GM23338 (cell line): ENCODE results near the gene NDC1. TPM values are rescaled to one million over a fixed set of nuclear protein-coding genes. Genes with fewer than 3 reads are reported as not detected.

ENCODE experiments used
- ATAC-seq: fragments of 200-7000 bp; cut with Tn5 transposase; 3 replicates; pipeline ENCODE4 v1.9.1; 2020
- DNase-seq: peaks from one replicate; pipeline ENCODE4 v3.0.0-alpha.2; 2015; ENCODE audit warnings: low spot score
- H2AFZ ChIP-seq: fragments of 200-600 bp; sonication (generic); 2 replicates; pipeline ENCODE4 v1.8.0; 2016; ENCODE audit warnings: antibody characterized with exemption, mild to moderate bottlenecking, moderate library complexity
- H3F3A ChIP-seq: fragments of 200-600 bp; sonication (generic); replicated peaks from 2 replicates; pipeline ENCODE4 v1.8.0; 2017; ENCODE audit warnings: antibody characterized with exemption, mixed run types, low read depth
- H3K27ac ChIP-seq: fragments of 200-600 bp; sonication (generic); 2 replicates; pipeline ENCODE4 v1.6.1; 2016; ENCODE audit warnings: low read depth
- H3K27me3 ChIP-seq: fragments of 200-600 bp; sonication (generic); 2 replicates; pipeline ENCODE4 v1.8.0; 2016; ENCODE audit warnings: mild to moderate bottlenecking, mixed run types, moderate library complexity; ENCODE audit not compliant: insufficient read depth
- H3K36me3 ChIP-seq: fragments of 200-600 bp; sonication (generic); 2 replicates; pipeline ENCODE4 v1.8.0; 2016; ENCODE audit warnings: mild to moderate bottlenecking; ENCODE audit not compliant: insufficient read depth
- H3K4me1 ChIP-seq: fragments of 200-600 bp; sonication (generic); 2 replicates; pipeline ENCODE4 v1.8.0; 2016; ENCODE audit warnings: mild to moderate bottlenecking, moderate library complexity; ENCODE audit not compliant: insufficient read depth
- H3K4me2 ChIP-seq: fragments of 200-600 bp; sonication (generic); 2 replicates; pipeline ENCODE4 v1.7.1; 2017; ENCODE audit warnings: mixed run types
- H3K4me3 ChIP-seq: fragments of 200-600 bp; sonication (generic); 2 replicates; pipeline ENCODE4 v1.6.1; 2016; ENCODE audit warnings: mixed run types
- H3K79me2 ChIP-seq: fragments of 200-600 bp; sonication (generic); replicated peaks from 2 replicates; pipeline ENCODE4 v1.8.0; 2017; ENCODE audit warnings: mild to moderate bottlenecking; ENCODE audit not compliant: insufficient read depth
- H3K9me2 ChIP-seq: fragments of 200-600 bp; sonication (generic); 2 replicates; pipeline ENCODE4 v1.8.0; 2017; ENCODE audit not compliant: insufficient read depth
- H4K20me1 ChIP-seq: fragments of 200-600 bp; sonication (generic); replicated peaks from 2 replicates; pipeline ENCODE4 v1.8.0; 2017; ENCODE audit warnings: mild to moderate bottlenecking; ENCODE audit not compliant: insufficient read depth
- H3K27ac Mint-ChIP-seq: 2 replicates; pipeline ENCODE4 v1.8.0; 2020; ENCODE audit warnings: inconsistent platforms, mild to moderate bottlenecking, moderate library complexity, mixed read lengths
- H3K27me3 Mint-ChIP-seq: 3 replicates; pipeline ENCODE4 v1.8.0; 2022; ENCODE audit warnings: low read depth, mild to moderate bottlenecking, moderate library complexity, mixed read lengths, inconsistent platforms; ENCODE audit not compliant: insufficient read depth, poor library complexity
- H3K36me3 Mint-ChIP-seq: 3 replicates; pipeline ENCODE4 v1.8.0; 2021; ENCODE audit warnings: low read depth, mild to moderate bottlenecking, inconsistent platforms, moderate library complexity, mixed read lengths
- H3K4me1 Mint-ChIP-seq: 3 replicates; pipeline ENCODE4 v1.8.0; 2020; ENCODE audit warnings: mild to moderate bottlenecking, inconsistent platforms, mixed read lengths
- H3K4me3 Mint-ChIP-seq: 3 replicates; pipeline ENCODE4 v1.8.0; 2021; ENCODE audit warnings: moderate library complexity, mild to moderate bottlenecking, inconsistent platforms, mixed read lengths
- H3K9me3 Mint-ChIP-seq: 3 replicates; pipeline ENCODE4 v1.8.0; 2020; ENCODE audit warnings: moderate library complexity, mild to moderate bottlenecking, inconsistent platforms, mixed read lengths
- JUNB ChIP-seq: IDR thresholded peaks from one replicate; pipeline ENCODE4 v1.6.1; 2016; ENCODE audit warnings: antibody characterized with exemption; ENCODE audit not compliant: unreplicated experiment
- NANOG ChIP-seq: IDR thresholded peaks from 2 replicates; pipeline ENCODE4 v1.6.1; 2016; ENCODE audit warnings: antibody characterized with exemption, borderline replicate concordance
- POLR2AphosphoS5 ChIP-seq: IDR thresholded peaks from 2 replicates; pipeline ENCODE4 v1.6.1; 2016; ENCODE audit warnings: antibody characterized with exemption, low read depth
- STAT1 ChIP-seq: IDR thresholded peaks from one replicate; pipeline ENCODE4 v1.6.1; 2016; ENCODE audit warnings: antibody characterized with exemption; ENCODE audit not compliant: unreplicated experiment
- ZNF114 ChIP-seq: fragments of 250-450 bp; sonication (Bioruptor Pico); IDR thresholded peaks from 2 replicates; pipeline ENCODE4 v1.5.0; 2020; ENCODE audit warnings: mild to moderate bottlenecking, moderate library complexity
- ZNF462 ChIP-seq: fragments of 250-450 bp; sonication (Bioruptor Pico); IDR thresholded peaks from 2 replicates; pipeline ENCODE4 v1.5.0; 2020; ENCODE audit warnings: mild to moderate bottlenecking, moderate library complexity
- polyA plus RNA-seq: library from polyadenylated mRNA; unstranded; fragments of >200 nt; fragmentation: Nextera tagmentation; extraction: Ambion mirVana; gene quantifications from 2 replicates; pipeline ENCODE4 v1.2.1, GENCODE V29; 2016
- total RNA-seq: library from RNA; depleted of rRNA; stranded (reverse); fragments of >200 nt; shearing (Covaris generic); gene quantifications from 2 replicates; pipeline ENCODE4 v1.2.3, GENCODE V29; 2014
- TF ChIP-seq, protein P1 (sequence below), 2 experiments: fragments of 200-600 bp in 1 of 2; sonication (generic) in 1 of 2; conservative IDR thresholded peaks; 2 replicates each; pipeline versions ENCODE4 v1.5.1 to v1.6.1; 2016 to 2017; ENCODE audit warnings: antibody characterized with exemption in 2 of 2, low read depth in 2 of 2, mild to moderate bottlenecking in 2 of 2, moderate library complexity in 1 of 2
- TF ChIP-seq, protein P2 (sequence below): IDR thresholded peaks from one replicate; pipeline ENCODE4 v1.6.1; 2018; ENCODE audit warnings: antibody characterized with exemption; ENCODE audit not compliant: unreplicated experiment

Gene NDC1
- total and polyA plus RNA-seq, 2 experiments from 2014 or later, result 19.8 to 100 TPM

DNA sequence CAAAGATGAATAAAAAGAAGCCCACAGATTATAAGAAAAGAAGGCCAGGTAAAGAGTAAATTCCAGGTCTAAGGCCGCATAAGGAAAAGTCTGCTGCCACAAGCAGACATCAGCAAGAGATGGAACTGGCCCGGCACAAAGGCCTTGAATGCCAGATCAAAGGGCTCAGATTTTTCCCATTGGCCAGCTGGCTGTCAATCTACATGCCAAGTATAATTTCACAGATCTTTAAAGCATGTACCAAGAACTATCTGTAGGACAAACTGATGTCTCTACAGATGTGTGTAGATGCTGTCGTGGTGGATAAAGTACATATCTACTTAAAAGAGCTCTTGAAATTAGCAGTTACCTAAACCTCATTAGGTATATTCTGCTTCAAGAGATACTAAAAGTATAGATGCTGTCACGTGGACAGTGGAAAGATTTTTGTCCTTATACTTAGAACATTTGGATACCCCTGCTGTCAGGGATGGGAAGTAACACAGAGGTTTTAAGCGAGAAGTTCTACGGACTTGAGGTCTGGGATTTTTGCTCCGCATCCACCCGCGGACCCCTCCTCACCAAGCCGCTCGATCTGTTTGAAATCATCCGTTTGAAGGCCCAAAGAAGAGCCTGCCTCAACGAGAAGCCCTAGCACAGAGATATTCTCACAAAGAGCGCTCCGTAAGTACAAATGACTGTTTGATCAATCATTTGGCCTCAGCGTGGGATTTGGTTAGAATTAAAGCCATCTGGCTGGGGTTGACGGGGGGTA lies 109.2 kb downstream of the NDC1 start:
- peaks cover 1% of the 10 kb centered on the region; the same call in 1 of the 2 replicates for H3K27me3 ChIP-seq
- no peaks in the 10 kb centered on the region for H3K36me3 ChIP-seq
- H3K27me3 Mint-ChIP-seq, result peaks cover 8% of the 10 kb centered on the region
- no peak overlapping the region for H3K27ac ChIP-seq
- ATAC-seq, result no peak
- H3K4me2 ChIP-seq, result no peak overlapping the region
- no peak overlapping the region for H3K4me3 Mint-ChIP-seq
- TF ChIP-seq JUNB, result no peak
- TF ChIP-seq ZNF462, result no peak
- no peak for TF ChIP-seq NANOG
- TF ChIP-seq, protein P1, sequence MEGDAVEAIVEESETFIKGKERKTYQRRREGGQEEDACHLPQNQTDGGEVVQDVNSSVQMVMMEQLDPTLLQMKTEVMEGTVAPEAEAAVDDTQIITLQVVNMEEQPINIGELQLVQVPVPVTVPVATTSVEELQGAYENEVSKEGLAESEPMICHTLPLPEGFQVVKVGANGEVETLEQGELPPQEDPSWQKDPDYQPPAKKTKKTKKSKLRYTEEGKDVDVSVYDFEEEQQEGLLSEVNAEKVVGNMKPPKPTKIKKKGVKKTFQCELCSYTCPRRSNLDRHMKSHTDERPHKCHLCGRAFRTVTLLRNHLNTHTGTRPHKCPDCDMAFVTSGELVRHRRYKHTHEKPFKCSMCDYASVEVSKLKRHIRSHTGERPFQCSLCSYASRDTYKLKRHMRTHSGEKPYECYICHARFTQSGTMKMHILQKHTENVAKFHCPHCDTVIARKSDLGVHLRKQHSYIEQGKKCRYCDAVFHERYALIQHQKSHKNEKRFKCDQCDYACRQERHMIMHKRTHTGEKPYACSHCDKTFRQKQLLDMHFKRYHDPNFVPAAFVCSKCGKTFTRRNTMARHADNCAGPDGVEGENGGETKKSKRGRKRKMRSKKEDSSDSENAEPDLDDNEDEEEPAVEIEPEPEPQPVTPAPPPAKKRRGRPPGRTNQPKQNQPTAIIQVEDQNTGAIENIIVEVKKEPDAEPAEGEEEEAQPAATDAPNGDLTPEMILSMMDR (conservative IDR thresholded peaks at IDR 0.05; ENCODE audit: low read depth in 2 of 2), result no peak
- no peak for TF ChIP-seq ZNF114 (CRISPR knock-in tag)
- no peak for TF ChIP-seq STAT1
- TF ChIP-seq, protein P2, sequence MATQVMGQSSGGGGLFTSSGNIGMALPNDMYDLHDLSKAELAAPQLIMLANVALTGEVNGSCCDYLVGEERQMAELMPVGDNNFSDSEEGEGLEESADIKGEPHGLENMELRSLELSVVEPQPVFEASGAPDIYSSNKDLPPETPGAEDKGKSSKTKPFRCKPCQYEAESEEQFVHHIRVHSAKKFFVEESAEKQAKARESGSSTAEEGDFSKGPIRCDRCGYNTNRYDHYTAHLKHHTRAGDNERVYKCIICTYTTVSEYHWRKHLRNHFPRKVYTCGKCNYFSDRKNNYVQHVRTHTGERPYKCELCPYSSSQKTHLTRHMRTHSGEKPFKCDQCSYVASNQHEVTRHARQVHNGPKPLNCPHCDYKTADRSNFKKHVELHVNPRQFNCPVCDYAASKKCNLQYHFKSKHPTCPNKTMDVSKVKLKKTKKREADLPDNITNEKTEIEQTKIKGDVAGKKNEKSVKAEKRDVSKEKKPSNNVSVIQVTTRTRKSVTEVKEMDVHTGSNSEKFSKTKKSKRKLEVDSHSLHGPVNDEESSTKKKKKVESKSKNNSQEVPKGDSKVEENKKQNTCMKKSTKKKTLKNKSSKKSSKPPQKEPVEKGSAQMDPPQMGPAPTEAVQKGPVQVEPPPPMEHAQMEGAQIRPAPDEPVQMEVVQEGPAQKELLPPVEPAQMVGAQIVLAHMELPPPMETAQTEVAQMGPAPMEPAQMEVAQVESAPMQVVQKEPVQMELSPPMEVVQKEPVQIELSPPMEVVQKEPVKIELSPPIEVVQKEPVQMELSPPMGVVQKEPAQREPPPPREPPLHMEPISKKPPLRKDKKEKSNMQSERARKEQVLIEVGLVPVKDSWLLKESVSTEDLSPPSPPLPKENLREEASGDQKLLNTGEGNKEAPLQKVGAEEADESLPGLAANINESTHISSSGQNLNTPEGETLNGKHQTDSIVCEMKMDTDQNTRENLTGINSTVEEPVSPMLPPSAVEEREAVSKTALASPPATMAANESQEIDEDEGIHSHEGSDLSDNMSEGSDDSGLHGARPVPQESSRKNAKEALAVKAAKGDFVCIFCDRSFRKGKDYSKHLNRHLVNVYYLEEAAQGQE, result no peak
- no peak for TF ChIP-seq POLR2AphosphoS5
- H3F3A ChIP-seq, result no peaks in the 10 kb centered on the region
- H3K9me3 Mint-ChIP-seq, result no peaks in the 10 kb centered on the region
- no peak overlapping the region for H3K27ac Mint-ChIP-seq
- no peaks in the 10 kb centered on the region for H3K79me2 ChIP-seq
- H3K4me1 ChIP-seq, result no peaks in the 10 kb centered on the region; the same call in 1 of the 2 replicates
- H3K4me1 Mint-ChIP-seq, result peaks cover 11% of the 10 kb centered on the region; the same call in 2 of the 3 replicates
- H3K36me3 Mint-ChIP-seq, result no peaks in the 10 kb centered on the region
- no peak overlapping the region for H3K4me3 ChIP-seq
- DNase-seq, result no peak
- no peaks in the 10 kb centered on the region for H4K20me1 ChIP-seq
- no peak overlapping the region for H2AFZ ChIP-seq
- no peaks in the 10 kb centered on the region for H3K9me2 ChIP-seq
